ENCODE data around the gene CRTC3.
A peak's percentile ranks its signal among the peaks of the same experiment; 100 is the strongest.
"Not testable (repeated sequence)": the region's sequence is repeated elsewhere in the genome, so short reads cannot be mapped to it uniquely, and the experiment has no call there.

The CRTC3 gene

GRCh38 chr15:90520365-90520764 is 9.4 kb upstream of the CRTC3 start:
- DNase-seq, result no peak

- no peak for DNase-seq
Measured at GRCh38 chr15:90523373-90523772, 6.3 kb upstream of the CRTC3 start.

- not testable (repeated sequence) for DNase-seq
Measured at GRCh38 chr15:90524018-90524803, 5.5 kb upstream of the CRTC3 start.

- no peak for DNase-seq
Measured at GRCh38 chr15:90529011-90529370, 732 bp upstream of the CRTC3 start.

GRCh38 chr15:90530250-90531051 is 728 bp downstream of the CRTC3 start:
- peak; percentile 35 for DNase-seq

- no peak for DNase-seq
Measured at GRCh38 chr15:90531147-90531546, 1.4 kb downstream of the CRTC3 start.

GRCh38 chr15:90535254-90535653 is 5.5 kb downstream of the CRTC3 start:
- DNase-seq, result no peak

- DNase-seq, result no peak
Measured at GRCh38 chr15:90539789-90540188, 10.1 kb downstream of the CRTC3 start.

GRCh38 chr15:90540768-90541167 is 11.0 kb downstream of the CRTC3 start:
- no peak for DNase-seq

GRCh38 chr15:90545095-90545494 is 15.4 kb downstream of the CRTC3 start:
- DNase-seq, result peak; percentile 42

GRCh38 chr15:90547540-90547939 is 17.8 kb downstream of the CRTC3 start:
- DNase-seq, result no peak

GRCh38 chr15:90550919-90551318 is 21.2 kb downstream of the CRTC3 start:
- no peak for DNase-seq

GRCh38 chr15:90552162-90552928 is 22.6 kb downstream of the CRTC3 start:
- DNase-seq, result peak; percentile 86

- DNase-seq, result no peak
Measured at GRCh38 chr15:90552929-90553211, 23.1 kb downstream of the CRTC3 start.

- DNase-seq, result peak; percentile 91
Measured at GRCh38 chr15:90553248-90553745, 23.6 kb downstream of the CRTC3 start.

GRCh38 chr15:90557186-90558084 is 27.7 kb downstream of the CRTC3 start:
- DNase-seq, result peak; percentile 47

GRCh38 chr15:90558171-90558573 is 28.4 kb downstream of the CRTC3 start:
- DNase-seq, result peak; percentile 22

- DNase-seq, result no peak
Measured at GRCh38 chr15:90559119-90559518, 29.4 kb downstream of the CRTC3 start.

GRCh38 chr15:90560229-90560776 is 30.6 kb downstream of the CRTC3 start:
- peak; percentile 99 for DNase-seq

- peak; percentile 35 for DNase-seq
Measured at GRCh38 chr15:90561344-90562244, 31.9 kb downstream of the CRTC3 start.

GRCh38 chr15:90562669-90563068 is 32.9 kb downstream of the CRTC3 start:
- DNase-seq, result no peak
